GM19397 (cell line): ENCODE measurements around the gene TPCN2.

Source experiments
- ATAC-seq: cut with Tn5 transposase; IDR thresholded peaks from one replicate; pipeline ENCODE4 v1.9.1; 2021; ENCODE audit warnings: mild to moderate bottlenecking, moderate library complexity; ENCODE audit not compliant: unreplicated experiment

TPCN2 gene

GRCh38 chr11:69180226-69180625, 131.5 kb downstream of the TPCN2 start:
- ATAC-seq, result no peak

DNA sequence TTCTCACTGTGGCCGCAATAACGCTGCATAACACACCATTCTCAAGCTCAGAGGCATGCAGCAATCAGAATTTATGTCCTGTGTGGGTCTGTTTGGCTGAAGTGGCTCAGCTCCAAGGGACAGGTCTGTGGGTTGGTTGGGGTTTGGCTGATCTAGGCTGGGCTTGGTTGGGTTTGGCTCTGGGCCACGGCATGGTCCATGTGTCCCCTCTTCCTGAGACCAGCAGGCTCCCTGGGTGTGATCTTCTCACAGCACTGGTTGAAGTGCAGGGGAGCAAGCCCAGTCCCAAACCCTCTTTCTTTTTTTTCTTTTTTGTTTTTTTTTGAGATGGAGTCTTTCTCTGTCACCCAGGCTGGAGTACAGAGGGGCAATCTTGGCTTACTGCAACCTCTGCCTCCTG, 132.0 kb downstream of the TPCN2 start:
- ATAC-seq, result no peak

DNA sequence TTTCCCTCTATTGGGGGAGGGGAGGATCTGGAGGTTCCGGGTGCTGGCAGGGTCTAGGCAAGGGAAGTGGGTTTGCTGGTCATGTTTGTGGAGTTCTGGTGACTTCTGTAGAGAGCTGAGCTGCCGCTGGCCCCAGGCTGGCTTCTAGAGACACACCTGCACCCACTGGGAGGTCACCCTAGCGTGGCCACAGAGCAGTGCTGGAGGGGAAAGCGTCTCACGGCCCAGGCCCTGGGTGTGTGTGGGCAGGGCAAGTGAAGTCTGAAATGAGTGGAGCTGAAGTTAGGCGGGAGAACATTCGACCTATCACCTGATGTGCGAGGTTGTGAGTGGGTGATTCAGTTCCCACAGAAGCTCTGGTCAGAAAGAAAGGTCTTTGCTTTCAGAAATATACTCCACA, 134.9 kb downstream of the TPCN2 start:
- no peak for ATAC-seq
